Mesenteric fat pad (tissue), 1 donor: ENCODE data around the gene AIMP2. TPM values are rescaled to one million over a fixed set of nuclear protein-coding genes. Genes with fewer than 3 reads are reported as not detected.
"Not testable (repeated sequence)": the region's sequence is repeated elsewhere in the genome, so short reads cannot be mapped to it uniquely, and the experiment has no call there.

Source experiments
- DNase-seq: peaks from one replicate; pipeline ENCODE4 v3.0.0-alpha.2; 2020; ENCODE audit warnings: low spot score
- long read RNA-seq: library from polyadenylated mRNA; unstranded; transcript quantifications from one replicate; pipeline ENCODE4 v2.0.0, GENCODE V29; 2020
- total RNA-seq: library from RNA; stranded (reverse); fragmentation: NEBNext Ultra II Directional; extraction: Animal tissue kit (Norgen Biotek cat#: 25700); gene quantifications from one replicate; pipeline ENCODE4 v1.2.1, GENCODE V29; 2021
- donor health status: DM: yes; HTN: yes; CAD: no.

AIMP2 gene
- 36.8 TPM for total RNA-seq
- long read RNA-seq, transcript AIMP2-201 (4 exons, 1,225 nt) = major isoform, 71 of 89 reads
- long read RNA-seq, partial matches to known transcripts = 5 of 89 reads
- long read RNA-seq, other reads (novel, unspliced or antisense) = 12 of 89 reads

GRCh38 chr7:6008668-6009611, at the start of gene AIMP2, which contains the start of gene PMS2:
Gene AIMP2 (plus strand): TSS chr7:6009272. CDS start chr7:6009364, 92 bp downstream.
Gene PMS2 (minus strand): TSS chr7:6009049. CDS start chr7:6009019, 30 bp downstream.
- DNase-seq = peak; percentile 99

GRCh38 chr7:5963205-5963604, 45.9 kb upstream of the AIMP2 start:
- not testable (repeated sequence) for DNase-seq

GRCh38 chr7:5963810-5964209, 45.3 kb upstream of the AIMP2 start:
- not testable (repeated sequence) for DNase-seq

GRCh38 chr7:5970347-5970911, 38.6 kb upstream of the AIMP2 start, which contains the start of gene RSPH10B:
Gene RSPH10B (minus strand): TSS chr7:5970689. CDS start chr7:5967116, 3,573 bp downstream.
- not testable (repeated sequence) for DNase-seq

- DNase-seq = not testable (repeated sequence)
Observed at GRCh38 chr7:5973580-5973979, 35.5 kb upstream of the AIMP2 start.

GRCh38 chr7:5979680-5980314, 29.3 kb upstream of the AIMP2 start:
- not testable (repeated sequence) for DNase-seq

GRCh38 chr7:5987061-5987460, 22.0 kb upstream of the AIMP2 start:
- DNase-seq = not testable (repeated sequence)

- no peak for DNase-seq
Observed at GRCh38 chr7:5997210-5997808, 11.8 kb upstream of the AIMP2 start.

GRCh38 chr7:6007386-6007785, 1.7 kb upstream of the AIMP2 start:
- no peak for DNase-seq

GRCh38 chr7:6007835-6008590, 1.1 kb upstream of the AIMP2 start:
- not testable (repeated sequence) for DNase-seq

GRCh38 chr7:6010370-6010769, 1.3 kb downstream of the AIMP2 start:
- DNase-seq = not testable (repeated sequence)

GRCh38 chr7:6011541-6011940, 2.5 kb downstream of the AIMP2 start:
- DNase-seq = no peak

- DNase-seq = no peak
Observed at GRCh38 chr7:6012355-6013104, 3.5 kb downstream of the AIMP2 start.

GRCh38 chr7:6015917-6016652, 7.0 kb downstream of the AIMP2 start:
- DNase-seq = no peak

GRCh38 chr7:6016653-6016966, 7.5 kb downstream of the AIMP2 start:
- no peak for DNase-seq

- no peak for DNase-seq
Observed at GRCh38 chr7:6020371-6021286, 11.6 kb downstream of the AIMP2 start.

- DNase-seq = no peak
Observed at GRCh38 chr7:6022707-6023106, 13.6 kb downstream of the AIMP2 start.

GRCh38 chr7:6023974-6024435, 14.9 kb downstream of the AIMP2 start:
- peak; percentile 45 for DNase-seq
